GM19099 (cell line): ENCODE measurements around the gene TTC7B.

Experiments
- POLR2A ChIP-seq: IDR thresholded peaks from 3 replicates; pipeline ENCODE4 v1.6.1; 2011; ENCODE audit warnings: low read depth; ENCODE audit not compliant: insufficient read length; ENCODE audit errors: extremely low read depth

TTC7B gene

GRCh38 chr14:90549794-90550641, 266.2 kb downstream of the TTC7B start:
- TF ChIP-seq POLR2A = no peak

GRCh38 chr14:90548455-90548854, 267.8 kb downstream of the TTC7B start:
- TF ChIP-seq POLR2A = no peak

GRCh38 chr14:90547968-90548367, 268.3 kb downstream of the TTC7B start:
- TF ChIP-seq POLR2A = no peak

GRCh38 chr14:90547250-90547649, 269.0 kb downstream of the TTC7B start:
- TF ChIP-seq POLR2A = no peak

- TF ChIP-seq POLR2A = no peak
These were observed 269.5 kb downstream of the TTC7B start for GRCh38 chr14:90546767-90547166.

- no peak for TF ChIP-seq POLR2A
These were observed 270.1 kb downstream of the TTC7B start for GRCh38 chr14:90545966-90546751.

- no peak for TF ChIP-seq POLR2A
These were observed 270.8 kb downstream of the TTC7B start for GRCh38 chr14:90545382-90545781.

GRCh38 chr14:90544971-90545370, 271.3 kb downstream of the TTC7B start:
- TF ChIP-seq POLR2A = no peak

GRCh38 chr14:90544566-90544965, 271.7 kb downstream of the TTC7B start:
- TF ChIP-seq POLR2A = no peak

GRCh38 chr14:90543876-90544275, 272.4 kb downstream of the TTC7B start:
- TF ChIP-seq POLR2A = no peak

GRCh38 chr14:90541076-90541634, 275.1 kb downstream of the TTC7B start:
- no peak for TF ChIP-seq POLR2A

- no peak for TF ChIP-seq POLR2A
These were observed 275.8 kb downstream of the TTC7B start for GRCh38 chr14:90540437-90540836.

GRCh38 chr14:90539996-90540395, 276.2 kb downstream of the TTC7B start:
- no peak for TF ChIP-seq POLR2A

GRCh38 chr14:90539496-90539775, 276.8 kb downstream of the TTC7B start:
- no peak for TF ChIP-seq POLR2A

- no peak for TF ChIP-seq POLR2A
These were observed 277.3 kb downstream of the TTC7B start for GRCh38 chr14:90538716-90539495.
